ENCODE results near the gene LHB. TPM values are rescaled to one million over a fixed set of nuclear protein-coding genes. Genes with fewer than 3 reads are reported as not detected.
"Not testable (repeated sequence)": the region's sequence is repeated elsewhere in the genome, so short reads cannot be mapped to it uniquely, and the experiment has no call there.

LHB gene
- total and polyA plus RNA-seq, 3 donors from 2014 or later, result 4.4 to 13.9 (median 5.5) TPM

DNA sequence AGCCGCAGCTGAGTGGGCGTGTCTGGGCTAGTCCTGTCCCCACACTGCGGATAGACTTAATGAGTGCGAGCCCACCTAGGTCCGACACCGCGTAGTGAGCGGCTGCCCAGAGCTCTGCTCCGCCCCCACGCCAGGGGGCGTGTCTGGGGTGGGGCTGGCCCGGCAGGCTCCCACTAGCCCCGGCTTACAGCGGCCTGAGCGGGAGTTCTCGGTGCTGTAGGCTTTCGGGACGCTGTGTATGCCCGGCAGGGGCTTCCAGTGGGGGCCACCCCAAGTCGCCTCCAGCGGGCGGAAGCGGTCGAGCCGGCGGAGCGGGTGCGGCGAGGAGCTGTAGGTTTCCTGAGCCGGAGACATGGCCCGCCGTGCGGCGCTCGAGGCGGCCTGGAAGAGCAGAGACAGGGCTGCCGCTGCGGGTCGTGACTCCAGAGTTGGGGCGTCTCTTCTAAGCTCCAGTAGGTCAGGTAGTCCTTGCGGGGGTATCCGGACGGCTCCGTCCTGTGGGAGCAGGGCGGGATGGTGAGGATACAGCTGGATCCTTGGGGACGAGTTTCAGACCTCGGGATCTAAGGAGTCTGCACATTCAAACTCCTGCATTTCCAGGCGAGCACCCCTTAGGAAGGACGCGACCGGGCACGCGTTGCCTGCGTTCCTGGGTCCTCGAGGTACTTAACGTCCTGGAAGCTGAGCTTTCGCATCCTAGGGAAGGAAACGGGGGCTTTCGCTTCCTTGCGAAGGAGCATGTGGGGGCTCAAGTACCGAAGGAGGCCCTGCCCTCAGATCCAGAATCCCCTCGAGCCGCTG lies 39.4 kb upstream of the LHB start:
- WGBS, 2 donors, result 0 to 2% methylated on average over 1 to 50 of the region's 63 CpGs
- Histone ChIP-seq H3K9me3 (no peaks in the 10 kb centered on the region), H3K27me3 (no peaks in the 10 kb centered on the region), H3K36me3 (ENCODE audit: low read depth, missing control alignments) (no peaks in the 10 kb centered on the region), H3K27ac (no peak overlapping the region), H3K4me3 (peak overlapping the region; percentile 49 to 61), H3K4me1 (peaks cover 14% of the 10 kb centered on the region)
- intact Hi-C loops (cut with DNase I; ENCODE audit: low total_unique reads), result no loop called here
- DNase-seq, result peak; percentile 71
- no peak for TF ChIP-seq POLR2A (IDR thresholded peaks at IDR 0.05)
- TF ChIP-seq, protein P1, sequence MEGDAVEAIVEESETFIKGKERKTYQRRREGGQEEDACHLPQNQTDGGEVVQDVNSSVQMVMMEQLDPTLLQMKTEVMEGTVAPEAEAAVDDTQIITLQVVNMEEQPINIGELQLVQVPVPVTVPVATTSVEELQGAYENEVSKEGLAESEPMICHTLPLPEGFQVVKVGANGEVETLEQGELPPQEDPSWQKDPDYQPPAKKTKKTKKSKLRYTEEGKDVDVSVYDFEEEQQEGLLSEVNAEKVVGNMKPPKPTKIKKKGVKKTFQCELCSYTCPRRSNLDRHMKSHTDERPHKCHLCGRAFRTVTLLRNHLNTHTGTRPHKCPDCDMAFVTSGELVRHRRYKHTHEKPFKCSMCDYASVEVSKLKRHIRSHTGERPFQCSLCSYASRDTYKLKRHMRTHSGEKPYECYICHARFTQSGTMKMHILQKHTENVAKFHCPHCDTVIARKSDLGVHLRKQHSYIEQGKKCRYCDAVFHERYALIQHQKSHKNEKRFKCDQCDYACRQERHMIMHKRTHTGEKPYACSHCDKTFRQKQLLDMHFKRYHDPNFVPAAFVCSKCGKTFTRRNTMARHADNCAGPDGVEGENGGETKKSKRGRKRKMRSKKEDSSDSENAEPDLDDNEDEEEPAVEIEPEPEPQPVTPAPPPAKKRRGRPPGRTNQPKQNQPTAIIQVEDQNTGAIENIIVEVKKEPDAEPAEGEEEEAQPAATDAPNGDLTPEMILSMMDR (IDR thresholded peaks at IDR 0.05), result peak in 2 of 3 experiments; percentile 34 to 40

DNA sequence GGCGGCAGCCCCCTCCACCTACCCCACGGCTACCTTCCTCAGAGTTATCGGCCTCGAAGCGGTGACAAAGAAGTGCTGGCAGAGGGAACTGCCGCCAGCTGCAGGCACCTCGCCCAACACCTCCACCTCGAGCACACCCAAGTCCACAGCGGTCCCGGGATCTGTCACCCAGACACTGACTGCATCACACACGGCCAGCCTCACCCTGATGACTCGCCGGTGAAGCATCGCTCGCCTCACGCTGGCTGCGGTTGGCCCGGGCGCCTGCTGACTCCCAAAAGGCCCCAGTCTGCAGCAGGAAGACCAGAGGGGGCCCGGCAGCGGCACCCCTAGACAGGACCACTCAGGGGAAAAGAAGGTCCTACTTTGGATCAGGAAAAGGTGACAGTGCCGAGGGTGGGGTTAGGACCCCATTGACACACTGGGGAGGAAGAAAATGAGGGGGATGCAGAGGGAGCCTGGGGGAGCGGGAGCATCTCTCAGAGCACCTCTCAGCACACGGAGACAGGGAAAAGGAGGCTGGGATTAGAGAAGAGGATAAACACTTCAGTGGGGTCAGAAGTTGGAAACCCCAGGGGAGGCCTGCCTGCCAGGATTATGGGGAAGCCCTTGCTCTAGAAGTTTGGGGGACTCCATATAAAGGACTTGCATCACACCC lies 33.6 kb upstream of the LHB start:
- intact Hi-C loops (cut with DNase I; ENCODE audit: low total_unique reads); DNase-seq; H3K9me3 ChIP-seq; H3K27me3 ChIP-seq; H3K27ac ChIP-seq; H3K4me1 ChIP-seq; H3K4me3 ChIP-seq; H3K36me3 ChIP-seq (ENCODE audit: low read depth, missing control alignments): not testable (repeated sequence)
- WGBS, 2 donors, result 83 to 85% methylated on average over 4 to 24 of the region's 24 CpGs

DNA sequence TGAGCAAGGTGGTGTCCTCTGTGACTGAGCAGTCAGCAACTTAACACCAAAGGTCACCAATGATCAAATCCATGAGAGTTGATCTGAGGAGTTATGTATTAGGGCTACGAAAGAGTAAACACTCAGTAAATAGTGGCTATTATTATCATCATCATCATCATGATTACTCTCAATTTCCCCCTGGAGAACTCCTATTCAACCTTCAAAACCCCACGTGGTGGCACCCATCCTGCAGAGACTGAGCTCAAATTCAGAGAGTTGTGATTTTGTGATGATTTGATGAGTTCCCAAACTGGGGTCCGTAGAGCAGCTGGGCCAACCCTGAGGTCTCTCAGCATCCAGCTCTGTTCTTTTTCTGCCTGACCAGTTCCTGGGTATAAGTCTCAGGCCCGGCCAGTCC lies 32.9 kb upstream of the LHB start:
- DNase-seq; H3K4me3 ChIP-seq; H3K4me1 ChIP-seq; H3K27me3 ChIP-seq; intact Hi-C loops (cut with DNase I; ENCODE audit: low total_unique reads); H3K9me3 ChIP-seq; H3K36me3 ChIP-seq (ENCODE audit: low read depth, missing control alignments); H3K27ac ChIP-seq: not testable (repeated sequence)
- WGBS, 2 donors, result 85% methylated on average over 3 of the region's 4 CpGs

DNA sequence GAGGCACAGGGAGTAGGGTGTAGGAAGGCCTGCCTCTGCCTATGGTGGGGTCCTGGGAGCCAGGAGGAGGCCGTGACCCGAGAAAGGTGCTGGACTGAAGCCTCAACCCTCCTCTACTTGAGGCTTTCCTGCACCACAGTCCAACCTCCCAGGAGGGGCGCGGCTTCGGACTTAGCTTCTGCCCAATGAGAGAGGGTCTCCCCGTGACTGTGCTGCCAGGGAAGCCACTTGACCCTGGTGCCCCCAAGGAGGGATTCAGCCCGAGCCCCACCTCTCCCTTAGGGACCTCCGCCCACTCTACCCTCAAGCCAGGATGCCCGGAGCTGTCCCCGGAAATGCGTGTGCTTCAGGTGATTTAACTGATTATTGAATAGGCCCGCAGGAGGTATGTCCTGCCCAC lies 32.1 kb upstream of the LHB start, which contains the start of gene CGB8:
TSS of gene CGB8 (minus strand) at position 101 of the 400 bp plus-strand sequence. CDS start 372 bp downstream, outside the sequence.
- WGBS, 2 donors, result 80 to 90% methylated on average over 1 to 10 of the region's 12 CpGs

DNA sequence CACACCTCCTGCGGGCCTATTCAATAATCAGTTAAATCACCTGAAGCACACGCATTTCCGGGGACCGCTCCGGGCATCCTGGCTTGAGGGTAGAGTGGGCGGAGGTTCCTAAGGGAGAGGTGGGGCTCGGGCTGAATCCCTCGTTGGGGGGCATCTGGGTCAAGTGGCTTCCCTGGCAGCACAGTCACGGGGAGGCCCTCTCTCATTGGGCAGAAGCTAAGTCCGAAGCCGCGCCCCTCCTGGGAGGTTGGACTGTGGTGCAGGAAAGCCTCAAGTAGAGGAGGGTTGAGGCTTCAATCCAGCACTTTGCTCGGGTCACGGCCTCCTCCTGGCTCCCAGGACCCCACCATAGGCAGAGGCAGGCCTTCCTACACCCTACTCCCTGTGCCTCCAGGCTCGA lies 26.7 kb upstream of the LHB start, which contains the start of gene CGB5:
TSS of gene CGB5 (plus strand) at position 301 of the 400 bp plus-strand sequence. CDS start 362 bp downstream, outside the sequence.
- DNase-seq; H3K9me3 ChIP-seq; intact Hi-C loops (cut with DNase I; ENCODE audit: low total_unique reads); H3K27me3 ChIP-seq; H3K4me3 ChIP-seq; H3K27ac ChIP-seq; H3K36me3 ChIP-seq (ENCODE audit: low read depth, missing control alignments); H3K4me1 ChIP-seq: not testable (repeated sequence)
- 75 to 90% methylated on average over 4 to 15 of the region's 15 CpGs for WGBS, 2 donors

More for the DNA sequence above, 32.1 kb upstream of the LHB start, which contains the start of gene CGB8:
- H3K4me1 ChIP-seq; H3K27ac ChIP-seq; DNase-seq; H3K36me3 ChIP-seq (ENCODE audit: low read depth, missing control alignments); H3K27me3 ChIP-seq; intact Hi-C loops (cut with DNase I; ENCODE audit: low total_unique reads); H3K9me3 ChIP-seq; H3K4me3 ChIP-seq: not testable (repeated sequence)

DNA sequence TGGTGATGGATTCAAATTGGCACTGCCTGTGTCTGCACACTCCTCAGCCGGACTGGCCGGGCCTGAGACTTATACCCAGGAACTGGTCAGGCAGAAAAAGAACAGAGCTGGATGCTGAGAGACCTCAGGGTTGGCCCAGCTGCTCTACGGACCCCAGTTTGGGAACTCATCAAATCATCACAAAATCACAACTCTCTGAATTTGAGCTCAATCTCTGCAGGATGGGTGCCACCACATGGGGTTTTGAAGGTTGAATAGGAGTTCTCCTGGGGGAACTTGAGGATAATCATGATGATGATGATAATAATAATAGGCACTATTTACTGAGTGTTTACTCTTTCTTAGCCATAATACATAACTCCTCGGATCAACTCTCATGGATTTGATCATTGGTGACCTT lies 25.8 kb upstream of the LHB start:
- H3K27ac ChIP-seq; intact Hi-C loops (cut with DNase I; ENCODE audit: low total_unique reads); H3K9me3 ChIP-seq; H3K4me3 ChIP-seq; H3K4me1 ChIP-seq; DNase-seq; H3K36me3 ChIP-seq (ENCODE audit: low read depth, missing control alignments); H3K27me3 ChIP-seq: not testable (repeated sequence)
- WGBS, 2 donors, result 84 to 100% methylated on average over 1 to 4 of the region's 4 CpGs

DNA sequence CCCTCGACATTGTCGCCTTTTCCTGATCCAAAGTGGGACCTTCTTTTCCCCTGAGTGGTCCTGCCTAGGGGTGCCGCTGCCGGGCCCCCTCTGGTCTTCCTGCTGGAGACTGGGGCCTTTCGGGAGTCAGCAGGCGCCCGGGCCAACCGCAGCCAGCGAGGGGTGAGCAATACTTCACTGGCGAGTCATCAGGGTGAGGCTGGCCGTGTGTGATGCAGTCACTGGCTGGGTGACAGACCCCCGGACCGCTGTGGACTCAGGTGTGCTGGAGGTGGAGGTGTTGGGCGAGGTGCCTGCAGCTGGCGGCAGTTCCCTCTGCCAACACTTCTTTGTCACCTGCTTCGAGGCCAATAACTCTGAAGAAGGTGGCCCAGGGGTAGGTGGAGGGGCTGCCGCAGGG lies 25.3 kb upstream of the LHB start:
- TF ChIP-seq, protein P1 (IDR thresholded peaks at IDR 0.05), result no peak
- TF ChIP-seq POLR2A (IDR thresholded peaks at IDR 0.05), result no peak
- Histone ChIP-seq H3K4me1 (no peaks in the 10 kb centered on the region), H3K9me3 (no peaks in the 10 kb centered on the region), H3K27ac (no peak overlapping the region), H3K4me3 (no peak overlapping the region), H3K36me3 (ENCODE audit: low read depth, missing control alignments) (no peaks in the 10 kb centered on the region), H3K27me3 (no peaks in the 10 kb centered on the region)
- intact Hi-C loops (cut with DNase I; ENCODE audit: low total_unique reads), result no loop called here
- WGBS, 2 donors, result 89% methylated on average over 9 to 17 of the region's 17 CpGs
- no peak for DNase-seq

DNA sequence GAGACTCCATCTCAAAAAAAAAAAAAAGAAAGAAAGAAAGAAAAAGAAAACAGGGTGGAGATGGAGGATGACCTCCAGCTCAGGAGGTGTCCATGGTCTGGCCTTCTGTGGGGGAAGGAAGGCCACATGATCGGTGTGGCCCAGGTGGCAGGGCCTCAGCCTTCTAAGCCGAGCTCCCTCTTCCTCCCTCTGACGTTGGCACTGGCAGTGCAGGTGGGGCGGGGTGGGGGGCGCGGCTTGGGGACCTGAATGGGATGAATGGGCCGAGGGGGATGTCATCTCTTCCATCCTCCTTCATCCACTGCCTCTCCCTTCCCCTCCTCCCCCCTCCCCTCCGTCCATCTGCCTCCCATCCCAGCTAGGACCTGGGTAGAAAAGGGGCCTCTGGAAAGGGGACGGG lies 22.8 kb upstream of the LHB start:
- H3K4me3 ChIP-seq; intact Hi-C loops (cut with DNase I; ENCODE audit: low total_unique reads); H3K9me3 ChIP-seq; H3K4me1 ChIP-seq; H3K27ac ChIP-seq; DNase-seq; H3K27me3 ChIP-seq; H3K36me3 ChIP-seq (ENCODE audit: low read depth, missing control alignments): not testable (repeated sequence)
- WGBS, 2 donors, result 62 to 82% methylated on average over 8 to 9 of the region's 9 CpGs

DNA sequence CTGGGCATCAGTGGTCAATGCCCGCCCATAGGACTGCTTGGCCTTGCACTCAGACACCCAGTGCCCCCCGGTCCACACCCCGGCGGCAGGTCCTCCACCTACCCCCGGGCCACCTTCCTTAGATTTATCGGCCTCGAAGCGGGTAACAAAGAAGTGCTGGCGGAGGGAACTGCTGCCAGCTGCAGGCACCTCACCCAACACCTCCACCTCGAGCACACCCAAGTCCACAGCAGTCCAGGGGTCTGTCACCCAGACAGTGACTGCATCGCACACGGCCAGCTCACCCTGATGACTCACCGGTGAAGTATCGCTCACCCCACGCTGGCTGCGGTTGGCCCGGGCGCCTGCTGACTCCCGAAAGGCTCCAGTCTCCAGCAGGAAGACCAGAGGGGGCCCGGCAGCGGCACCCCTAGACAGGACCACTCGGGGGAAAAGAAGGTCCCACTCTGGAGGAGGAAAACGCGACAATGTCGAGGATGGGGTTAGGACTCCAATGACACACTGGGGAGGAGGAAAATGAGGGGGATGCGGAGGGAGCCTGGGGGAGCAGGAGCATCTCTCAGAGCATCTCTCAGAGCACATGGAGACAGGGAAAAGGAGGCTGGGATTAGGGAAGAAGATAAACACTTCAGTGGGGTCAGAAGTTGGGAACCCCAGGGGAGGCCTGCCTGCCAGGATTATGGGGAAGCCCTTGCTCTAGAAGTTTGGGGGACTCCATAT lies 21.8 kb upstream of the LHB start:
- H3K27ac ChIP-seq; H3K4me1 ChIP-seq; H3K9me3 ChIP-seq; H3K4me3 ChIP-seq; DNase-seq; H3K36me3 ChIP-seq (ENCODE audit: low read depth, missing control alignments); intact Hi-C loops (cut with DNase I; ENCODE audit: low total_unique reads); H3K27me3 ChIP-seq: not testable (repeated sequence)
- WGBS, 2 donors, result 89 to 94% methylated on average over 22 to 26 of the region's 26 CpGs

All from testis (tissue), 3 donors.